ENCODE data around the gene C1QA.

- TF ChIP-seq CTCF (IDR thresholded peaks at IDR 0.05) (no peak), POLR2A (IDR thresholded peaks at IDR 0.05) (no peak)
Observed at GRCh38 chr1:22588899-22589422, 47.5 kb upstream of the C1QA start.
